ENCODE data around the gene EFCAB10. TPM values are rescaled to one million over a fixed set of nuclear protein-coding genes. Genes with fewer than 3 reads are reported as not detected.

The EFCAB10 gene
- not detected for total RNA-seq

GRCh38 chr7:105581066-105581811 is at the start of gene EFCAB10:
Gene EFCAB10, minus strand, starts transcription at chr7:105581493. Its CDS starts 30 bp downstream, at chr7:105581463.

GRCh38 chr7:105531792-105532671 is 49.3 kb downstream of the EFCAB10 start, which contains the start of gene RINT1:
Gene RINT1, plus strand, starts transcription at chr7:105532201. Its CDS starts 115 bp downstream, at chr7:105532316.

GRCh38 chr7:105521717-105522463 is 59.4 kb downstream of the EFCAB10 start, which contains the start of gene PUS7:
Gene PUS7, minus strand, starts transcription at chr7:105522271. Its CDS starts 13,759 bp downstream, at chr7:105508512.

Other genes with a start within 250 kb of the EFCAB10 start
- gene SRPK2, start 192.6 kb downstream of the EFCAB10 start, total RNA-seq: 10 to 100 TPM; 41.3 to 44.4 TPM
- gene PUS7, start 59.2 kb downstream of the EFCAB10 start, total RNA-seq: 1 to 10 TPM; 7.2 TPM
- gene RINT1, start 49.3 kb downstream of the EFCAB10 start, total RNA-seq: 10 to 100 TPM; 18.9 to 19.1 TPM